Measurements from ENCODE around the gene CDKL1.
A peak's percentile ranks its signal among the peaks of the same experiment; 100 is the strongest.

The CDKL1 gene

GRCh38 chr14:50312734-50313054, 84.0 kb downstream of the CDKL1 start:
- FAIRE-seq (no peak), DNase-seq (ENCODE audit: insufficient read length, low spot score) (no peak)
- TF ChIP-seq CTCF (IDR thresholded peaks at IDR 0.05; ENCODE audit: insufficient read depth, missing control alignments), result no peak

GRCh38 chr14:50311972-50312733, 84.5 kb downstream of the CDKL1 start, which contains the start of the genes DMAC2L and L2HGDH:
Gene DMAC2L (plus strand): TSS chr14:50312324. CDS start chr14:50321488, 9,164 bp downstream.
Gene L2HGDH (minus strand): TSS chr14:50312229. CDS start chr14:50312150, 79 bp downstream.
- DNase-seq (ENCODE audit: insufficient read length, low spot score) (peak; percentile 89), FAIRE-seq (no peak)

GRCh38 chr14:50311337-50311971, 85.2 kb downstream of the CDKL1 start:
- FAIRE-seq (no peak), DNase-seq (ENCODE audit: insufficient read length, low spot score) (no peak)
- TF ChIP-seq CTCF (IDR thresholded peaks at IDR 0.05; ENCODE audit: insufficient read depth, missing control alignments), result no peak

More at GRCh38 chr14:50311972-50312733, 84.5 kb downstream of the CDKL1 start, which contains the start of the genes DMAC2L and L2HGDH:
- TF ChIP-seq CTCF (IDR thresholded peaks at IDR 0.05; ENCODE audit: insufficient read depth, missing control alignments), result no peak

- FAIRE-seq (no peak), DNase-seq (ENCODE audit: insufficient read length, low spot score) (no peak)
- TF ChIP-seq CTCF (IDR thresholded peaks at IDR 0.05; ENCODE audit: insufficient read depth, missing control alignments), result no peak
These were observed 86.2 kb downstream of the CDKL1 start for GRCh38 chr14:50310445-50310844.

DNA sequence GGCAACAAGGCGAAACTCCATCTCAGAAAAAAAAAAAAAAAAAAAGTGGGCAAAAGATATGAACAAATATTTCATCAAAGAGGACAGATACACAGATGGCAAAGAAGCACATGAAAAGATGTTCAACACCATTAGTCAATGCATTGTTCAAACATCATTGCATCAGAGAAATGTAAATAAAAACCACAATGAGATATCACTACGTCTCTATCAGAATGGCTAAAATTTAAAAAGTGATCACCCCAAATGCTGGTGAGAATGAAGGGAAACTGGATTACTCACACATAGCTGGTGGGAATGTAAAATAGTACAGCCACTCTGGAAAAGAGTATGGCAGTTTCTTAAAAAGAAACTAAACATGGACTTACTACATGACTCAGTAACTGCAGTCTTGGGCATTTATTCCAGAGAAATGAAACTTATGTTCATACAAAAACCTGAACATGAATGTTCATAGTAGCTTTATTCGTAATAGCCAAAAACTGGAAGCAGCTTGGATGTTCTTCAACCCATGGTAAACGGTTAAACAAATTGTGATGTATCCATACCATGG, 88.2 kb downstream of the CDKL1 start:
- no peak for FAIRE-seq

DNA sequence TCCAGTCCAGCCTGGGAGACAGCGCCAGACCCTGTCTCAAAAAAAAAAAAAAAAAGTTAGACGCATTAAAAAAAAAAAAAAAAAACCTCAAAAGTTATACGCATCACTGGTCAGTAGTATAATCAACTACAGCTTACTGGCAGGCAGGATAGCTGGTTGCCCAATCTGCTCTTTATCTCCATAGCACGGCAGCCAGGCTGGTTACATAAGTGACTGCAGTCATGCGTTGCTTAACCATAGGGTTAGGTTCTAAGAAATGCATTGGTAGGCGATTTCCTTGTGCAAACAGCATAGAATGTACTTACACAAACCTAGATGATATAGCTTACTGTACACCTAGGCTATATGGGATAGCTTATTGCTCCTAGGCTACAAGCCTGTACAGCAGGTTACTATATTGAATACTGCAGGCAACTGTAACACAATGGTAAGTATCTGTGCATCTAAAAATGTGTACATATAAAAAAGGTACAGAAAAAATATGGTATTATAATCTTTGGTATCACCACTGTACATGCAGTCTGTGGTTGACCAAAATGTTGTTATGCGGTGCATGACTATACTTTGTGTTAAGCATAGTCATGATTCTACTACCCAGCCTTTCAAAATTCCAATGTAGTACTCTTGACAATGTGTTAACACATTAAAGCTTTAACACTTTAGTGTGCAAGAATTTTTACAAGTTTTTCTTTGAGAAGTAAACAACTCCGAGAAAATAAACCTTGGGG, 92.8 kb downstream of the CDKL1 start:
- TF ChIP-seq CTCF (IDR thresholded peaks at IDR 0.05; ENCODE audit: insufficient read depth, missing control alignments), result no peak
- FAIRE-seq, result no peak
- DNase-seq (ENCODE audit: insufficient read length, low spot score), result no peak

More for the DNA sequence above, 88.2 kb downstream of the CDKL1 start:
- TF ChIP-seq CTCF (IDR thresholded peaks at IDR 0.05; ENCODE audit: insufficient read depth, missing control alignments), result no peak
- DNase-seq (ENCODE audit: insufficient read length, low spot score), result no peak

All from D721Med (cell line).